ENCODE results near the gene PAPPA2. TPM values are rescaled to one million over a fixed set of nuclear protein-coding genes. Genes with fewer than 3 reads are reported as not detected.

Gene PAPPA2
- total RNA-seq, 1 experiment from 2014 or later: not detected

- H2AFZ ChIP-seq: no peak overlapping the region
- H3K4me3 ChIP-seq: no peak overlapping the region
- peaks cover 74% of the 10 kb centered on the region for H3K27me3 ChIP-seq (ENCODE audit: insufficient read depth, low read depth)
- no peaks in the 10 kb centered on the region for H4K20me1 ChIP-seq (ENCODE audit: insufficient read depth)
- H3K36me3 ChIP-seq (ENCODE audit: low read depth): no peaks in the 10 kb centered on the region
- ChIA-PET CTCF (no interaction called here), POLR2A (ENCODE audit: unreplicated experiment) (no interaction called here)
- no peaks in the 10 kb centered on the region for H3K9me3 ChIP-seq (ENCODE audit: insufficient read depth, low read depth)
- no peaks in the 10 kb centered on the region for H3K4me1 ChIP-seq (replicated peaks; ENCODE audit: insufficient read depth)
- H3K79me2 ChIP-seq (ENCODE audit: low read depth): no peaks in the 10 kb centered on the region
- no peak overlapping the region for H3K4me2 ChIP-seq
- no peak for TF ChIP-seq EZH2 (IDR thresholded peaks at IDR 0.05; ENCODE audit: low read depth)
- TF ChIP-seq, protein P1, sequence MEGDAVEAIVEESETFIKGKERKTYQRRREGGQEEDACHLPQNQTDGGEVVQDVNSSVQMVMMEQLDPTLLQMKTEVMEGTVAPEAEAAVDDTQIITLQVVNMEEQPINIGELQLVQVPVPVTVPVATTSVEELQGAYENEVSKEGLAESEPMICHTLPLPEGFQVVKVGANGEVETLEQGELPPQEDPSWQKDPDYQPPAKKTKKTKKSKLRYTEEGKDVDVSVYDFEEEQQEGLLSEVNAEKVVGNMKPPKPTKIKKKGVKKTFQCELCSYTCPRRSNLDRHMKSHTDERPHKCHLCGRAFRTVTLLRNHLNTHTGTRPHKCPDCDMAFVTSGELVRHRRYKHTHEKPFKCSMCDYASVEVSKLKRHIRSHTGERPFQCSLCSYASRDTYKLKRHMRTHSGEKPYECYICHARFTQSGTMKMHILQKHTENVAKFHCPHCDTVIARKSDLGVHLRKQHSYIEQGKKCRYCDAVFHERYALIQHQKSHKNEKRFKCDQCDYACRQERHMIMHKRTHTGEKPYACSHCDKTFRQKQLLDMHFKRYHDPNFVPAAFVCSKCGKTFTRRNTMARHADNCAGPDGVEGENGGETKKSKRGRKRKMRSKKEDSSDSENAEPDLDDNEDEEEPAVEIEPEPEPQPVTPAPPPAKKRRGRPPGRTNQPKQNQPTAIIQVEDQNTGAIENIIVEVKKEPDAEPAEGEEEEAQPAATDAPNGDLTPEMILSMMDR (conservative IDR thresholded peaks at IDR 0.05): no peak
- intact Hi-C loops (cut with micrococcal nuclease; ENCODE audit: unreplicated experiment): no loop called here
- H3F3A ChIP-seq (ENCODE audit: insufficient read depth, low read depth): no peaks in the 10 kb centered on the region
- DNase-seq: no peak
- no TSS peak for BruUV-seq (replicated peaks)
- no peak overlapping the region for H3K27ac ChIP-seq
- H3K9me2 ChIP-seq (ENCODE audit: insufficient read depth): no peaks in the 10 kb centered on the region
These were observed 89.4 kb downstream of the PAPPA2 start for GRCh38 chr1:176552217-176552991.

GRCh38 chr1:176552999-176553398, 90.0 kb downstream of the PAPPA2 start:
- no peaks in the 10 kb centered on the region for H3K79me2 ChIP-seq (ENCODE audit: low read depth)
- no peaks in the 10 kb centered on the region for H3K36me3 ChIP-seq (ENCODE audit: low read depth)
- TF ChIP-seq, protein P1 (conservative IDR thresholded peaks at IDR 0.05): no peak
- no peak for TF ChIP-seq EZH2 (IDR thresholded peaks at IDR 0.05; ENCODE audit: low read depth)
- no TSS peak for BruUV-seq (replicated peaks)
- ChIA-PET POLR2A (ENCODE audit: unreplicated experiment) (no interaction called here), CTCF (no interaction called here)
- DNase-seq: no peak
- no peaks in the 10 kb centered on the region for H3K9me3 ChIP-seq (ENCODE audit: insufficient read depth, low read depth)
- no peaks in the 10 kb centered on the region for H3F3A ChIP-seq (ENCODE audit: insufficient read depth, low read depth)
- intact Hi-C loops (cut with micrococcal nuclease; ENCODE audit: unreplicated experiment): no loop called here
- no peak overlapping the region for H2AFZ ChIP-seq
- no peak overlapping the region for H3K27ac ChIP-seq
- no peaks in the 10 kb centered on the region for H3K9me2 ChIP-seq (ENCODE audit: insufficient read depth)
- peaks cover 74% of the 10 kb centered on the region for H3K27me3 ChIP-seq (ENCODE audit: insufficient read depth, low read depth)
- H3K4me3 ChIP-seq: no peak overlapping the region
- no peak overlapping the region for H3K4me2 ChIP-seq
- no peaks in the 10 kb centered on the region for H3K4me1 ChIP-seq (replicated peaks; ENCODE audit: insufficient read depth)
- H4K20me1 ChIP-seq (ENCODE audit: insufficient read depth): no peaks in the 10 kb centered on the region

GRCh38 chr1:176556288-176556687, 93.3 kb downstream of the PAPPA2 start:
- H2AFZ ChIP-seq: no peak overlapping the region
- no peak for DNase-seq
- peaks cover 61% of the 10 kb centered on the region for H3K27me3 ChIP-seq (ENCODE audit: insufficient read depth, low read depth)
- H3K36me3 ChIP-seq (ENCODE audit: low read depth): no peaks in the 10 kb centered on the region
- no peaks in the 10 kb centered on the region for H4K20me1 ChIP-seq (ENCODE audit: insufficient read depth)
- H3K4me1 ChIP-seq (replicated peaks; ENCODE audit: insufficient read depth): no peaks in the 10 kb centered on the region
- TF ChIP-seq EZH2 (IDR thresholded peaks at IDR 0.05; ENCODE audit: low read depth): no peak
- TF ChIP-seq, protein P1 (conservative IDR thresholded peaks at IDR 0.05): no peak
- ChIA-PET POLR2A (ENCODE audit: unreplicated experiment) (no interaction called here), CTCF (no interaction called here)
- no peaks in the 10 kb centered on the region for H3K9me3 ChIP-seq (ENCODE audit: insufficient read depth, low read depth)
- H3K27ac ChIP-seq: no peak overlapping the region
- H3K9me2 ChIP-seq (ENCODE audit: insufficient read depth): no peaks in the 10 kb centered on the region
- H3K4me2 ChIP-seq: no peak overlapping the region
- H3K79me2 ChIP-seq (ENCODE audit: low read depth): no peaks in the 10 kb centered on the region
- no peak overlapping the region for H3K4me3 ChIP-seq
- intact Hi-C loops (cut with micrococcal nuclease; ENCODE audit: unreplicated experiment): no loop called here
- no TSS peak for BruUV-seq (replicated peaks)
- no peaks in the 10 kb centered on the region for H3F3A ChIP-seq (ENCODE audit: insufficient read depth, low read depth)

Data from PC-9 (cell line).